Hematopoietic multipotent progenitor cell treated with erythropoietin and hydrocortisone succinate and interleukin-3 and kit ligand, for 15 days (in vitro differentiated cells): ENCODE measurements around the gene SARS1.
"Not testable (repeated sequence)": the region's sequence is repeated elsewhere in the genome, so short reads cannot be mapped to it uniquely, and the experiment has no call there.

ENCODE experiments used
- DNase-seq: peaks from one replicate; pipeline ENCODE4 v3.0.0-alpha.2; 2015; ENCODE audit warnings: low spot score

The SARS1 gene

GRCh38 chr1:109275706-109276345 lies 62.1 kb downstream of the SARS1 start:
- DNase-seq = no peak

- peak; percentile 73 for DNase-seq
These were observed 63.9 kb downstream of the SARS1 start for GRCh38 chr1:109277434-109278204.

GRCh38 chr1:109279615-109280278 lies 66.0 kb downstream of the SARS1 start:
- no peak for DNase-seq

GRCh38 chr1:109280862-109281261 lies 67.1 kb downstream of the SARS1 start:
- no peak for DNase-seq

- no peak for DNase-seq
These were observed 68.2 kb downstream of the SARS1 start for GRCh38 chr1:109281680-109282496.

- DNase-seq = no peak
These were observed 68.8 kb downstream of the SARS1 start for GRCh38 chr1:109282497-109282951.

GRCh38 chr1:109282952-109283747 lies 69.4 kb downstream of the SARS1 start, which contains the start of gene PSRC1:
Gene PSRC1 (minus strand): TSS chr1:109283145.
- peak; percentile 95 for DNase-seq

- no peak for DNase-seq
These were observed 70.3 kb downstream of the SARS1 start for GRCh38 chr1:109283748-109284600.

- DNase-seq = not testable (repeated sequence)
These were observed 73.0 kb downstream of the SARS1 start for GRCh38 chr1:109286762-109287161.
